SU-DHL-6 (cell line): ENCODE measurements around the gene KIF3C.
"Not testable (repeated sequence)": the region's sequence is repeated elsewhere in the genome, so short reads cannot be mapped to it uniquely, and the experiment has no call there.

Source experiments
- EZH2phosphoT487 ChIP-seq: fragments of 200-600 bp; sonication (generic), shearing (Covaris generic); conservative IDR thresholded peaks from 2 replicates; pipeline ENCODE4 v1.6.1; 2018; ENCODE audit warnings: mild to moderate bottlenecking, antibody characterized with exemption, low read length, moderate library complexity, mixed read lengths
- TF ChIP-seq, protein P1 (sequence below): fragments of 200-600 bp; sonication (generic); IDR thresholded peaks from one replicate; pipeline ENCODE4 v1.5.1; 2017; ENCODE audit warnings: antibody characterized with exemption, mild to moderate bottlenecking, low read length, moderate library complexity; ENCODE audit not compliant: insufficient read depth, poor library complexity, severe bottlenecking

DNA sequence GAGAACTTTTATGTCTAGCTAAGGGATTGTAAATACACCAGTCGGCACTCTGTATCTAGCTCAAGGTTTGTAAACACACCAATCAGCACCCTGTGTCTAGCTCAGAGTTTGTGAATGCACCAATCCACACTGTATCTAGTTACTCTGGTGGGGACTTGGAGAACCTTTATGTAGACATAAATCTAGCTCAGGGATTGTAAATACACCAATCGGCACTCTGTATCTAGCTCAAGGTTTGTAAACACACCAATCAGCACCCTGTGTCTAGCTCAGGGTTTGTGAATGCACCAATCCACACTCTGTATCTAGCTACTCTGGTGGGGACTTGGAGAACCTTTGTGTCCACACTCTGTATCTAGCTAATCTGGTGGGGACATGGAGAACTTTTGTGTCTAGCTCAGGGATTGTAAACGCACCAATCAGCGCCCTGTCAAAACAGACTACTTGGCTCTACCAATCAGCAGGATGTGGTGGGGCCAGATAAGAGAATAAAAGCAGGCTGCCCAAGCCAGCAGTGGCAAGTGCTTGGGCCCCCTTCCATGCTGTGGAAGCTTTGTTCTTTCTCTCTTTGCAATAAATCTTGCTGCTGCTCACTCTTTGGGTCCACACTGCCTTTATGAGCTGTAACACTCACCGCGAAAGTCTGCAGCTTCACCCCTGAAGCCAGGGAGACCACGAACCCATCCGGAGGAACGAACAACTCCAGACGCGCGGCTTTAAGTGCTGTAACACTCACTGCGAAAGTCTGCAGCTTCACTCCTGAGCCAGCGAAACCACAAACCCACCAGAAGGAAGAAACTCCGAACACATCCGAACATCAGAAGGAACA is 66.1 kb downstream of the KIF3C start:
- TF ChIP-seq, protein P1, sequence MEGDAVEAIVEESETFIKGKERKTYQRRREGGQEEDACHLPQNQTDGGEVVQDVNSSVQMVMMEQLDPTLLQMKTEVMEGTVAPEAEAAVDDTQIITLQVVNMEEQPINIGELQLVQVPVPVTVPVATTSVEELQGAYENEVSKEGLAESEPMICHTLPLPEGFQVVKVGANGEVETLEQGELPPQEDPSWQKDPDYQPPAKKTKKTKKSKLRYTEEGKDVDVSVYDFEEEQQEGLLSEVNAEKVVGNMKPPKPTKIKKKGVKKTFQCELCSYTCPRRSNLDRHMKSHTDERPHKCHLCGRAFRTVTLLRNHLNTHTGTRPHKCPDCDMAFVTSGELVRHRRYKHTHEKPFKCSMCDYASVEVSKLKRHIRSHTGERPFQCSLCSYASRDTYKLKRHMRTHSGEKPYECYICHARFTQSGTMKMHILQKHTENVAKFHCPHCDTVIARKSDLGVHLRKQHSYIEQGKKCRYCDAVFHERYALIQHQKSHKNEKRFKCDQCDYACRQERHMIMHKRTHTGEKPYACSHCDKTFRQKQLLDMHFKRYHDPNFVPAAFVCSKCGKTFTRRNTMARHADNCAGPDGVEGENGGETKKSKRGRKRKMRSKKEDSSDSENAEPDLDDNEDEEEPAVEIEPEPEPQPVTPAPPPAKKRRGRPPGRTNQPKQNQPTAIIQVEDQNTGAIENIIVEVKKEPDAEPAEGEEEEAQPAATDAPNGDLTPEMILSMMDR = not testable (repeated sequence)
- not testable (repeated sequence) for TF ChIP-seq EZH2phosphoT487
